Epithelial cell of proximal tubule (primary cell): ENCODE measurements around the gene CEPT1. TPM values are rescaled to one million over a fixed set of nuclear protein-coding genes. Genes with fewer than 3 reads are reported as not detected.

ENCODE experiments used
- DNase-seq: peaks from one replicate; pipeline ENCODE4 v3.0.0-alpha.2; 2011; ENCODE audit warnings: low read depth
- H3K4me3 ChIP-seq: 2 replicates; pipeline ENCODE4 v1.5.1; 2011; ENCODE audit warnings: low read depth, mild to moderate bottlenecking, low read length
- CTCF ChIP-seq: conservative IDR thresholded peaks from 2 replicates; pipeline ENCODE4 v1.5.1; 2012; ENCODE audit warnings: low read depth, mild to moderate bottlenecking, low read length
- total RNA-seq: library from RNA; depleted of rRNA; stranded (reverse); fragments of >200 nt; gene quantifications from 2 replicates; pipeline ENCODE4 v1.2.3, GENCODE V29; 2015

Gene CEPT1
- total RNA-seq, 1 donor from 2014 or later = 15.0 TPM

- TF ChIP-seq CTCF = no peak
- DNase-seq = no peak
Measured at GRCh38 chr1:111221276-111221632, 81.2 kb downstream of the CEPT1 start.

GRCh38 chr1:111221633-111222291, 81.7 kb downstream of the CEPT1 start:
- H3K4me3 ChIP-seq = no peak overlapping the region
- DNase-seq = no peak
- TF ChIP-seq CTCF = no peak

More at GRCh38 chr1:111221276-111221632, 81.2 kb downstream of the CEPT1 start:
- H3K4me3 ChIP-seq = no peak overlapping the region

- no peak overlapping the region for H3K4me3 ChIP-seq
- peak; percentile 99 for TF ChIP-seq CTCF
- DNase-seq = no peak
Measured at GRCh38 chr1:111222308-111223125, 82.5 kb downstream of the CEPT1 start.

- no peak for DNase-seq
- H3K4me3 ChIP-seq = no peak overlapping the region
- no peak for TF ChIP-seq CTCF
Measured at GRCh38 chr1:111223126-111223685, 83.2 kb downstream of the CEPT1 start.

- no peak overlapping the region for H3K4me3 ChIP-seq
- no peak for TF ChIP-seq CTCF
- no peak for DNase-seq
Measured at GRCh38 chr1:111225091-111225490, 85.1 kb downstream of the CEPT1 start.

GRCh38 chr1:111225717-111226400, 85.8 kb downstream of the CEPT1 start:
- no peak overlapping the region for H3K4me3 ChIP-seq
- no peak for TF ChIP-seq CTCF
- DNase-seq = no peak
